Type B pancreatic cell (in vitro differentiated cells): ENCODE results near the gene NT5E. TPM values are rescaled to one million over a fixed set of nuclear protein-coding genes. Genes with fewer than 3 reads are reported as not detected.
A peak's percentile ranks its signal among the peaks of the same experiment; 100 is the strongest.

Source experiments
- DNase-seq: peaks from one replicate; pipeline ENCODE4 v3.0.0; 2021; ENCODE audit warnings: mixed read lengths; ENCODE audit not compliant: unreplicated experiment; ENCODE audit errors: extremely low spot score
- H3K27ac Mint-ChIP-seq: 2 replicates; pipeline ENCODE4 v1.8.0; 2021; ENCODE audit warnings: mild to moderate bottlenecking, mixed read lengths
- H3K27me3 Mint-ChIP-seq: 2 replicates; pipeline ENCODE4 v1.8.0; 2021; ENCODE audit warnings: mixed read lengths
- H3K36me3 Mint-ChIP-seq: 2 replicates; pipeline ENCODE4 v1.8.0; 2021; ENCODE audit warnings: mixed read lengths
- H3K4me1 Mint-ChIP-seq: one replicate; pipeline ENCODE4 v1.8.0; 2021; ENCODE audit warnings: mixed read lengths; ENCODE audit not compliant: unreplicated experiment
- H3K4me3 Mint-ChIP-seq: 2 replicates; pipeline ENCODE4 v1.8.0; 2021; ENCODE audit warnings: mild to moderate bottlenecking, mixed read lengths
- H3K9me3 Mint-ChIP-seq: 2 replicates; pipeline ENCODE4 v1.8.0; 2021; ENCODE audit warnings: mixed read lengths
- total RNA-seq: library from RNA; stranded (reverse); gene quantifications from 2 replicates; pipeline ENCODE4 v1.2.1, GENCODE V29; 2021; ENCODE audit warnings: low replicate concordance
- TF ChIP-seq, protein P1 (sequence below): fragments of 200-600 bp; sonication (generic); conservative IDR thresholded peaks from 2 replicates; pipeline ENCODE4 v1.5.0; 2021; ENCODE audit warnings: antibody characterized with exemption, mild to moderate bottlenecking

NT5E gene
- total RNA-seq, 1 donor from 2014 or later = 6.6 TPM

DNA sequence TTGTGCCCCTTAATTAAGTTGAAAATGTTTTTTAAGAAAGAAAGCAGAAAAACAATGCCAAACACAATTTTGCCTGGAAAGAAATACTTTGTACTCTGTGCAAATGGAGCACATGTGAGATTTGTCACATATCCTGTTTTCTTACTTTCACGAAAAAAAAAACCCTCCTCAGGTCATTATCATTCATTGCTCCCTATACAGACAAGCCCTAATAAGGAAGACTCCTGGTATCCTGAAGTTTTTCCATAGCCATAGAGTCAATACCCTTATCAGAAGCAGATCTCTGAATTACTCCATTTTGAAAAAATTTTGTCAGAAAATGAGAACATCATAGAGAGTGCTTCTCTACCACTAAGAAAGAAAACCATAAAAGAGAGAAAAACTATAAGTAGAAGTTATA, 14.0 kb upstream of the NT5E start:
- TF ChIP-seq, protein P1, sequence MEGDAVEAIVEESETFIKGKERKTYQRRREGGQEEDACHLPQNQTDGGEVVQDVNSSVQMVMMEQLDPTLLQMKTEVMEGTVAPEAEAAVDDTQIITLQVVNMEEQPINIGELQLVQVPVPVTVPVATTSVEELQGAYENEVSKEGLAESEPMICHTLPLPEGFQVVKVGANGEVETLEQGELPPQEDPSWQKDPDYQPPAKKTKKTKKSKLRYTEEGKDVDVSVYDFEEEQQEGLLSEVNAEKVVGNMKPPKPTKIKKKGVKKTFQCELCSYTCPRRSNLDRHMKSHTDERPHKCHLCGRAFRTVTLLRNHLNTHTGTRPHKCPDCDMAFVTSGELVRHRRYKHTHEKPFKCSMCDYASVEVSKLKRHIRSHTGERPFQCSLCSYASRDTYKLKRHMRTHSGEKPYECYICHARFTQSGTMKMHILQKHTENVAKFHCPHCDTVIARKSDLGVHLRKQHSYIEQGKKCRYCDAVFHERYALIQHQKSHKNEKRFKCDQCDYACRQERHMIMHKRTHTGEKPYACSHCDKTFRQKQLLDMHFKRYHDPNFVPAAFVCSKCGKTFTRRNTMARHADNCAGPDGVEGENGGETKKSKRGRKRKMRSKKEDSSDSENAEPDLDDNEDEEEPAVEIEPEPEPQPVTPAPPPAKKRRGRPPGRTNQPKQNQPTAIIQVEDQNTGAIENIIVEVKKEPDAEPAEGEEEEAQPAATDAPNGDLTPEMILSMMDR = no peak

DNA sequence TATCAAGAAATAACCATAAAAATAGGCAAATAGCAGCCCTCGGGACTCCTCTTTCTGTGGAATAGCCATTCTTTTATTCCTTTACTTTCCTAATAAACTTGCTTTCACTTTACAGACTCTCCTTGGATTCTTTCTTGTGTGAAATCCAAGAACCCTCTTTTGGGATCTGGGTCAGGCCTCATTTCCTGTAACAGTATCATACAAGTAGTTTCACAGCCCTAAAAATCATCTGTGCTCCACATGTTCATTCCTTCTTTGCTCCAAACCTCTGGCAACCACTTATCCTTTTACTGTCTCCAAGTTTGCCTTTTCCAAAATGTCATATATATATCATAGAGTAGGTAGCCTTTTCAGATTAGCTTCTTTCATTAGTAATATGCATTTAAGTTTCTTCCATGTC, 13.5 kb upstream of the NT5E start:
- H3K4me3 Mint-ChIP-seq = peak overlapping the region; percentile 5
- H3K27ac Mint-ChIP-seq = no peak overlapping the region
- TF ChIP-seq, protein P1 = no peak
- H3K4me1 Mint-ChIP-seq = peaks cover 5% of the 10 kb centered on the region
- H3K9me3 Mint-ChIP-seq = no peaks in the 10 kb centered on the region
- no peak for DNase-seq
- peaks cover 3% of the 10 kb centered on the region for H3K27me3 Mint-ChIP-seq
- H3K36me3 Mint-ChIP-seq = no peaks in the 10 kb centered on the region

More for the DNA sequence above, 14.0 kb upstream of the NT5E start:
- H3K4me3 Mint-ChIP-seq = no peak overlapping the region
- no peaks in the 10 kb centered on the region for H3K9me3 Mint-ChIP-seq
- peaks cover 3% of the 10 kb centered on the region for H3K27me3 Mint-ChIP-seq
- DNase-seq = no peak
- H3K4me1 Mint-ChIP-seq = peaks cover 5% of the 10 kb centered on the region
- H3K27ac Mint-ChIP-seq = peak overlapping the region; percentile 19
- H3K36me3 Mint-ChIP-seq = no peaks in the 10 kb centered on the region

DNA sequence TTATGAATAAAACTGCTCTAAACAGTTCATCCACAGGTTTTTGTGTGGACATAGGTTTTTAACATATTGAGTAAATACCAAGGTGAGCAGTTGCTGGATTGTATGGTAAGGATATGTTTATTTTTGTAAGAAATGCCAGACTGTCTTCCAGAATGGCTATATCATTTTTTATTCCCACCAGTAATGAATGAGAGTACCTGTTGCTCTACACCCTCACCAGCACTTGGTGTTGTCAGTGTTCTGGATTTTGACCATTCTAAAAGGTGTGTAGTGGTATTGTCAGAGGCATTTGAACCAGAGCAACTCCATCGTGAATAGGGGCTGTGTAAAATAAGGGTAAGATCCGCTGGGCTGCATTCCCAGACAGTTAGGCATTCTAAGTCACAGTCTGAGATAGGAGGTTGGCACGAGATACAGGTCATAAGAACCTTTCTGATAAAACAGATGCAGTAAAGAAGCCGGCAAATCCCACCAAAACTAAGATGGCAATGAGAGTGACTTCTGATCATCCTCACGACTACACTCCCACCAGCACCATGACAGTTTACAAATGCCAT, 12.9 kb upstream of the NT5E start:
- DNase-seq = no peak
- Mint-ChIP-seq H3K9me3 (no peaks in the 10 kb centered on the region), H3K36me3 (no peaks in the 10 kb centered on the region), H3K27me3 (peaks cover 3% of the 10 kb centered on the region), H3K4me3 (no peak overlapping the region), H3K4me1 (peaks cover 5% of the 10 kb centered on the region), H3K27ac (no peak overlapping the region)
- TF ChIP-seq, protein P1 = no peak

DNA sequence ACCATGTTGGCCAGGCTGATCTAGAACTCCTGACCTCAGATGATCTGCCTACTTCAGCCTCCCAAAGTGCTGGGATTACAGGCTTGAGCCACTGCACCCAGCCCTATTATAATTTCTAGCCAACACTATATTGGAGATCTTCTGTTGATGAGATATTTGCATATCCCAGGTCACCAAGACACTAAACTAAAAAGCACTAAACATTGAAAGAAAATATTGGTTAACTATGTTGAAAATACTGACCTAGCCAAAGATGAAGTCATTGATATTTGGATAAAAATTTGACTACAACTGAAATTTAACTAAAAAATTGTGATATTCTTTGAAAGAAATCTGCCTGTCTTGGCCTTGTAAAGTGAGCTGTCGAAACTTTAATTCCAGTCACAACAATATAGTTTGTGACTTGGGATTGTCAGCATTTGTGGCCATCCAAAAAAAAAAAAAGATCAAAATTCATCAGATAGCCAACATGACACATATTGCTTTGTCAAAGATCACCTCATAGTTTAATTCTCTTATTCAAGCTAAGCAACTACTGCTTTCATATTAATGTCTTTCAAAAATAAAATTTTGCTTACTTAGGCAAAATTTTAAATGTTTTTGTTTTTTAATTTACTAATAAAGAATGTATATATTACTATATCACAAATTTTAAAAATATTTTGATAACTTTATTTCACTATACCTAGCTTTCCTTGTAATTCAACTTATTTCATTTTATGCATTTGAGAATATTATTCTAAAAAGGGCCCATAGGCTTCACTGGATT, 6.3 kb upstream of the NT5E start:
- H3K36me3 Mint-ChIP-seq = no peaks in the 10 kb centered on the region
- TF ChIP-seq, protein P1 = no peak
- peaks cover 28% of the 10 kb centered on the region for H3K27me3 Mint-ChIP-seq
- no peak overlapping the region for H3K4me3 Mint-ChIP-seq
- H3K27ac Mint-ChIP-seq = no peak overlapping the region
- DNase-seq = no peak
- H3K4me1 Mint-ChIP-seq = no peaks in the 10 kb centered on the region
- H3K9me3 Mint-ChIP-seq = no peaks in the 10 kb centered on the region

DNA sequence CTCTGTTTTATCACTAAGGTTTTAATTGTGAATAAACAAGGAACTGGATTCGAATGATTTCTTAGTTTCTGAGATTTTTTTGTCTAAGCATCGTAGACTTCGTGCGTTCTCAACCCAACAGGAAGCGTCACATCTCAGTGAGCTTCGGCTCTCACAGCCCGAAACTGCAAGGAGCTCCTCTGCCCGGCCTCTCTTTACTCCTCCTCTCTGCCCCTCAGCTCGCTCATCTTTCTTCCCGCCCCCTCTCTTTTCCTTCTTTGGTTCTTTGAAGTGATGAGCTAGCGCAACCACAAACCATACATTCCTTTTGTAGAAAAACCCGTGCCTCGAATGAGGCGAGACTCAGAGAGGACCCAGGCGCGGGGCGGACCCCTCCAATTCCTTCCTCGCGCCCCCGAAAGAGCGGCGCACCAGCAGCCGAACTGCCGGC, 480 bp upstream of the NT5E start:
- peak overlapping the region; percentile 25 for H3K27ac Mint-ChIP-seq
- DNase-seq = no peak
- H3K4me1 Mint-ChIP-seq = peaks cover 11% of the 10 kb centered on the region

More for the DNA sequence above, 480 bp upstream of the NT5E start:
- Mint-ChIP-seq H3K27me3 (peaks cover 80% of the 10 kb centered on the region), H3K36me3 (no peaks in the 10 kb centered on the region), H3K4me3 (peak overlapping the region; percentile 89), H3K9me3 (no peaks in the 10 kb centered on the region)
- TF ChIP-seq, protein P1 = no peak
